HepG2 (cell line): ENCODE measurements around the gene LIG4. TPM values are rescaled to one million over a fixed set of nuclear protein-coding genes. Genes with fewer than 3 reads are reported as not detected.

ENCODE experiments used
- ATAC-seq: fragments of 200-7000 bp; cut with Tn5 transposase; 3 replicates; pipeline ENCODE4 v1.9.1; 2020; ENCODE audit warnings: mild to moderate bottlenecking, moderate library complexity
- BruUV-seq: library from RNA; stranded (reverse); fragments of 400-500 nt; replicated peaks from 2 replicates; lab custom pipeline; 2021; lab: Mats Ljungman, UMichigan
- CTCF ChIA-PET: fragments of 300-600 bp; formaldehyde crosslinking; extraction: SDS; loops from one replicate; lab custom pipeline; 2021; ENCODE audit warnings: low total read pairs, inconsistent platforms, low intra/inter-chr PET ratio; lab: Yijun Ruan, JAX
- POLR2A ChIA-PET: fragments of 350-600 bp; sonication (Branson Sonifier 250); formaldehyde crosslinking; loops from one replicate; lab custom pipeline; 2020; ENCODE audit warnings: antibody characterized with exemption, inconsistent platforms; lab: Yijun Ruan, JAX
- DNase-seq: peaks from one replicate; pipeline ENCODE4 v3.0.0-alpha.2; 2015; ENCODE audit warnings: low spot score
- FAIRE-seq: peaks from 3 replicates; lab custom pipeline; 2011; peaks lifted over from hg19 to GRCh38; lab: Jason Lieb, UNC
- H2AFZ ChIP-seq: one replicate; pipeline ENCODE4 v1.6.1; 2011; ENCODE audit warnings: low read length, inconsistent platforms
- H3K27ac ChIP-seq: fragments of 300-600 bp; 3 replicates; pipeline ENCODE4 v1.8.0; 2011; ENCODE audit warnings: mixed run types, mild to moderate bottlenecking, mixed read lengths, low read length, inconsistent platforms; ENCODE audit not compliant: insufficient read depth; ENCODE audit errors: extremely low read length
- H3K27me3 ChIP-seq, 2 experiments: fragments of 200-600 bp in 1 of 2; 2 replicates in 1 of 2; 3 replicates in 1 of 2; pipeline versions ENCODE4 v1.6.0 to v1.8.0; 2011; ENCODE audit warnings: low read length in 2 of 2, mild to moderate bottlenecking in 2 of 2, moderate library complexity in 2 of 2, inconsistent platforms in 1 of 2; ENCODE audit not compliant: insufficient read depth in 2 of 2, control insufficient read depth in 1 of 2
- H3K36me3 ChIP-seq, 2 experiments: fragments of 200-600 bp in 1 of 2; replicated peaks in 1 of 2; 2 replicates in 1 of 2; 3 replicates in 1 of 2; pipeline versions ENCODE4 v1.5.1 to v1.8.0; 2011; ENCODE audit warnings: low read length in 2 of 2, inconsistent platforms in 1 of 2; ENCODE audit not compliant: insufficient read depth in 2 of 2, control insufficient read depth in 1 of 2
- H3K4me1 ChIP-seq: 2 replicates; pipeline ENCODE4 v1.5.1; 2012; ENCODE audit warnings: low read length, inconsistent platforms; ENCODE audit not compliant: insufficient read depth
- H3K4me2 ChIP-seq: 2 replicates; pipeline ENCODE4 v1.6.0; 2011; ENCODE audit warnings: low read depth, low read length, inconsistent platforms
- H3K4me3 ChIP-seq, 3 experiments: fragments of 200-600 bp in 1 of 3; sonication (generic), shearing (Covaris generic) in 1 of 3; replicated peaks in 1 of 3; 2 replicates each; pipeline ENCODE4 v1.5.1; 2011 to 2016; ENCODE audit warnings: low read length in 3 of 3, inconsistent platforms in 2 of 3, low read depth in 2 of 3, mild to moderate bottlenecking in 2 of 3, control low read depth in 1 of 3, mixed read lengths in 1 of 3; ENCODE audit not compliant: insufficient read depth in 1 of 3
- H3K79me2 ChIP-seq: one replicate; pipeline ENCODE4 v1.6.1; 2011; ENCODE audit warnings: low read length, inconsistent platforms; ENCODE audit not compliant: insufficient read depth
- H3K9ac ChIP-seq: 2 replicates; pipeline ENCODE4 v1.6.0; 2011; ENCODE audit warnings: mild to moderate bottlenecking, low read depth, low read length, inconsistent platforms; ENCODE audit not compliant: insufficient read depth
- H3K9me3 ChIP-seq: 2 replicates; pipeline ENCODE4 v1.5.1; 2012; ENCODE audit warnings: mild to moderate bottlenecking, low read length
- H4K20me1 ChIP-seq: 2 replicates; pipeline ENCODE4 v1.6.0; 2011; ENCODE audit warnings: inconsistent platforms, mild to moderate bottlenecking, low read length, moderate library complexity; ENCODE audit not compliant: insufficient read depth
- ATF1 ChIP-seq: IDR thresholded peaks from 2 replicates; pipeline ENCODE4 v1.6.1; 2016; ENCODE audit warnings: mild to moderate bottlenecking, control low read depth
- ATF4 ChIP-seq, 2 experiments: fragments of 450-650 bp in 1 of 2; sonication (generic) in 1 of 2; formaldehyde crosslinking; IDR thresholded peaks; 2 replicates each; pipeline versions ENCODE4 v1.5.0 to v1.8.0; 2020 to 2022; ENCODE audit warnings: mild to moderate bottlenecking in 1 of 2, missing genetic modification reagents in 1 of 2
- CBFB ChIP-seq: sonication (generic); formaldehyde crosslinking; IDR thresholded peaks from 2 replicates; pipeline ENCODE4 v1.4.0; 2020; ENCODE audit warnings: missing genetic modification reagents
- HHEX ChIP-seq: IDR thresholded peaks from 2 replicates; pipeline ENCODE4 v1.6.1; 2016; ENCODE audit warnings: control low read depth
- KDM2A ChIP-seq: sonication (generic); formaldehyde crosslinking; IDR thresholded peaks from 2 replicates; pipeline ENCODE4 v1.4.0; 2020; ENCODE audit warnings: low read depth, missing genetic modification reagents, borderline replicate concordance
- MAF1 ChIP-seq: sonication (generic); formaldehyde crosslinking; IDR thresholded peaks from 2 replicates; pipeline ENCODE4 v1.5.0; 2020; ENCODE audit warnings: missing genetic modification reagents, borderline replicate concordance
- MTF1 ChIP-seq: sonication (generic); formaldehyde crosslinking; IDR thresholded peaks from 2 replicates; pipeline ENCODE4 v1.5.0; 2020; ENCODE audit warnings: missing genetic modification reagents
- NCOA1 ChIP-seq: sonication (generic); formaldehyde crosslinking; IDR thresholded peaks from 2 replicates; pipeline ENCODE4 v1.9.0; 2021; ENCODE audit warnings: missing genetic modification reagents
- NFKBIZ ChIP-seq: IDR thresholded peaks from 2 replicates; pipeline ENCODE4 v1.6.1; 2018; ENCODE audit warnings: missing genetic modification reagents, missing compliant biosample characterization
- NRL ChIP-seq: sonication (generic); formaldehyde crosslinking; IDR thresholded peaks from 2 replicates; pipeline ENCODE4 v1.5.0; 2020; ENCODE audit warnings: missing genetic modification reagents, mild to moderate bottlenecking, moderate library complexity, borderline replicate concordance
- POLR2A ChIP-seq, 2 experiments: IDR thresholded peaks; 2 replicates each; pipeline ENCODE4 v1.6.1; 2011; ENCODE audit warnings: low read depth in 2 of 2, low read length in 2 of 2, mild to moderate bottlenecking in 1 of 2, moderate library complexity in 1 of 2; ENCODE audit not compliant: insufficient read depth in 1 of 2
- TAF15 ChIP-seq: fragments of 200-400 bp; formaldehyde crosslinking; IDR thresholded peaks from one replicate; pipeline ENCODE4 v1.6.1; 2018; ENCODE audit warnings: mild to moderate bottlenecking, low read depth, low read length; ENCODE audit not compliant: poor library complexity, severe bottlenecking
- ZC3H13 ChIP-seq: sonication (generic); formaldehyde crosslinking; IDR thresholded peaks from 2 replicates; pipeline ENCODE4 v1.8.1; 2023; ENCODE audit warnings: mild to moderate bottlenecking, missing genetic modification reagents, moderate library complexity
- ZNF510 ChIP-seq: sonication (generic); formaldehyde crosslinking; IDR thresholded peaks from 2 replicates; pipeline ENCODE4 v1.4.0; 2020; ENCODE audit warnings: low read depth, mild to moderate bottlenecking, missing genetic modification reagents
- ZNF605 ChIP-seq: sonication (generic); formaldehyde crosslinking; IDR thresholded peaks from 2 replicates; pipeline ENCODE4 v1.8.0; 2022; ENCODE audit warnings: mild to moderate bottlenecking, missing genetic modification reagents
- ZNF660 ChIP-seq: sonication (generic); formaldehyde crosslinking; IDR thresholded peaks from 2 replicates; pipeline ENCODE4 v1.5.1; 2020; ENCODE audit warnings: mild to moderate bottlenecking, low read depth, missing genetic modification reagents, borderline replicate concordance
- ZNF670 ChIP-seq: sonication (generic); formaldehyde crosslinking; IDR thresholded peaks from 2 replicates; pipeline ENCODE4 v1.8.0; 2022; ENCODE audit warnings: mild to moderate bottlenecking, missing genetic modification reagents, borderline replicate concordance
- ZNF703 ChIP-seq: sonication (generic); formaldehyde crosslinking; IDR thresholded peaks from 2 replicates; pipeline ENCODE4 v1.5.1; 2020; ENCODE audit warnings: missing genetic modification reagents, mild to moderate bottlenecking, moderate library complexity, borderline replicate concordance
- ZNF740 ChIP-seq: sonication (generic); formaldehyde crosslinking; IDR thresholded peaks from 2 replicates; pipeline ENCODE4 v1.4.0; 2020; ENCODE audit warnings: missing genetic modification reagents
- WGBS: methylation state at CpG from one replicate; pipeline ENCODE4 v1.1.6; 2017; ENCODE audit warnings: low lambda C conversion rate; 5-methylcytosine and 5-hydroxymethylcytosine counted together
- in situ Hi-C: cut with HindIII; loops from 2 replicates; pipeline ENCODE4 v1.10.0; 2017; ENCODE audit warnings: low pct_unique_long_range_greater_than_20kb; ENCODE audit not compliant: extremely low pct_ligation_motif_present
- intact Hi-C: fragments of 100-400 bp; cut with micrococcal nuclease; formaldehyde crosslinking; loops from one replicate; pipeline ENCODE4 v1.10.0; 2022; ENCODE audit not compliant: unreplicated experiment
- polyA plus RNA-seq, 8 experiments: library from polyadenylated mRNA; depleted of rRNA in 3 of 8; stranded (reverse) in 7 of 8; unstranded in 1 of 8; fragments of >200 nt; fragmentation: Illumina TruSeq in 4 of 8; extraction: Trizol in 4 of 8; gene quantifications; 2 replicates each; pipeline versions ENCODE4 v1.2.1 to v1.2.3, GENCODE V29; 2011 to 2016; ENCODE audit warnings: low read depth in 4 of 8, missing spikeins in 1 of 8, mixed read lengths in 1 of 8; ENCODE audit not compliant: insufficient read depth in 1 of 8
- total RNA-seq, 5 experiments: library from RNA; depleted of rRNA; stranded (reverse); fragments of >200 nt; fragmentation: Illumina TruSeq; extraction: Trizol; gene quantifications; 2 replicates each; pipeline ENCODE4 v1.2.3, GENCODE V29; 2016; ENCODE audit warnings: low read depth in 1 of 5

LIG4 gene
- total and polyA plus RNA-seq, 2 of the 13 experiments (the other 11 are each of a cell fraction or from before 2014, with no cell fraction given) = 4.0 to 4.5 TPM

GRCh38 chr13:108195861-108196260 lies 19.5 kb downstream of the LIG4 start:
- Histone ChIP-seq H3K4me1 (no peaks in the 10 kb centered on the region), H3K9me3 (no peaks in the 10 kb centered on the region), H3K79me2 (no peaks in the 10 kb centered on the region), H3K4me2 (no peak overlapping the region), H3K27ac (no peak overlapping the region), H3K4me3 (no peak overlapping the region), H3K27me3 (no peaks in the 10 kb centered on the region; a peak in 1 of 5 replicates), H4K20me1 (no peaks in the 10 kb centered on the region), H3K9ac (no peak overlapping the region), H2AFZ (no peak overlapping the region), H3K36me3 (no peaks in the 10 kb centered on the region)
- no peak for FAIRE-seq
- WGBS = 60% methylated on average over 3 of the region's 5 CpGs
- ChIA-PET CTCF (no interaction called here), POLR2A (no interaction called here)
- in situ Hi-C loops = no loop called here
- TF ChIP-seq POLR2A (IDR thresholded peaks at IDR 0.05; ENCODE audit: insufficient read depth in 1 of 2, low read depth in 2 of 2, low read length in 2 of 2) (no peak), KDM2A (CRISPR knock-in tag) (no peak), ZC3H13 (CRISPR knock-in tag) (no peak), ATF1 (CRISPR knock-in tag) (no peak), NRL (CRISPR knock-in tag) (no peak), MAF1 (CRISPR knock-in tag) (no peak), ZNF660 (CRISPR knock-in tag) (no peak), MTF1 (CRISPR knock-in tag) (no peak), ZNF703 (CRISPR knock-in tag) (no peak), TAF15 (no peak), ATF4 (CRISPR knock-in tag; IDR thresholded peaks at IDR 0.05) (no peak), NCOA1 (CRISPR knock-in tag) (no peak), NFKBIZ (CRISPR knock-in tag) (no peak), ZNF605 (CRISPR knock-in tag) (no peak), ZNF740 (CRISPR knock-in tag) (no peak), ZNF510 (CRISPR knock-in tag) (no peak), ZNF670 (CRISPR knock-in tag) (no peak), HHEX (CRISPR knock-in tag) (no peak), CBFB (no peak)
- intact Hi-C loops = no loop called here
- DNase-seq = no peak
- ATAC-seq = no peak
- BruUV-seq = no TSS peak
